Retinal pigment epithelial cell (primary cell): ENCODE data around the gene CEBPA.

Source experiments
- DNase-seq: peaks from one replicate; pipeline ENCODE4 v3.0.0-alpha.2; 2010; ENCODE audit warnings: low read depth
- H3K4me3 ChIP-seq: 2 replicates; pipeline ENCODE4 v1.5.1; 2011; ENCODE audit warnings: mild to moderate bottlenecking, low read length, control low read depth, moderate library complexity
- TF ChIP-seq, protein P1 (sequence below): conservative IDR thresholded peaks from 2 replicates; pipeline ENCODE4 v1.5.1; 2011; ENCODE audit warnings: low read depth, low read length, control low read depth, inconsistent platforms

The CEBPA gene

DNA sequence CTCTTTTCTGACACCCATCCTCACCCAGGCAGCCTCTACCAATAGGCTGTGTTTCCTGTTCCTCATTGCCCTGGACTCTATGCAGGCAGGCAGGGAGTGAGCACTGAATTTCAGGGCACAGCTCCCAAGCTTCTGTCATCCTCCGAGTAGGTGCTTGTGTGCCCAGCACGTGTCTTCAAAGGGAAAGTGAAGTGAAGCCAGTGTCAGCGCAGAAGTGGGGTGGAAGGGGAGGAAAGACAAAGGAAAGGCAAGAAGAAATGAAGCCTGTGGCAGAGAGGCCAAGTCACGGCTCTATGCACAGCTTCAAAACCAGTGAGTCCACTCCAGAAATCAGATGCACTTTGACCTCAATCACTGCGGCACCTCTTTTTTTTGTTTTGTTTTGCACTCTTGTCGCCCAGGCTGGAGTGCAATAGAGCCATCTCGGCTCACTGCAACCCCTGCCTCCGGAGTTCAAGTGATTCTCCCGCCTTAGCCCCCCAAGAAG is 16.9 kb downstream of the CEBPA start:
- DNase-seq: no peak
- TF ChIP-seq, protein P1, sequence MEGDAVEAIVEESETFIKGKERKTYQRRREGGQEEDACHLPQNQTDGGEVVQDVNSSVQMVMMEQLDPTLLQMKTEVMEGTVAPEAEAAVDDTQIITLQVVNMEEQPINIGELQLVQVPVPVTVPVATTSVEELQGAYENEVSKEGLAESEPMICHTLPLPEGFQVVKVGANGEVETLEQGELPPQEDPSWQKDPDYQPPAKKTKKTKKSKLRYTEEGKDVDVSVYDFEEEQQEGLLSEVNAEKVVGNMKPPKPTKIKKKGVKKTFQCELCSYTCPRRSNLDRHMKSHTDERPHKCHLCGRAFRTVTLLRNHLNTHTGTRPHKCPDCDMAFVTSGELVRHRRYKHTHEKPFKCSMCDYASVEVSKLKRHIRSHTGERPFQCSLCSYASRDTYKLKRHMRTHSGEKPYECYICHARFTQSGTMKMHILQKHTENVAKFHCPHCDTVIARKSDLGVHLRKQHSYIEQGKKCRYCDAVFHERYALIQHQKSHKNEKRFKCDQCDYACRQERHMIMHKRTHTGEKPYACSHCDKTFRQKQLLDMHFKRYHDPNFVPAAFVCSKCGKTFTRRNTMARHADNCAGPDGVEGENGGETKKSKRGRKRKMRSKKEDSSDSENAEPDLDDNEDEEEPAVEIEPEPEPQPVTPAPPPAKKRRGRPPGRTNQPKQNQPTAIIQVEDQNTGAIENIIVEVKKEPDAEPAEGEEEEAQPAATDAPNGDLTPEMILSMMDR: no peak
- H3K4me3 ChIP-seq: no peak overlapping the region

DNA sequence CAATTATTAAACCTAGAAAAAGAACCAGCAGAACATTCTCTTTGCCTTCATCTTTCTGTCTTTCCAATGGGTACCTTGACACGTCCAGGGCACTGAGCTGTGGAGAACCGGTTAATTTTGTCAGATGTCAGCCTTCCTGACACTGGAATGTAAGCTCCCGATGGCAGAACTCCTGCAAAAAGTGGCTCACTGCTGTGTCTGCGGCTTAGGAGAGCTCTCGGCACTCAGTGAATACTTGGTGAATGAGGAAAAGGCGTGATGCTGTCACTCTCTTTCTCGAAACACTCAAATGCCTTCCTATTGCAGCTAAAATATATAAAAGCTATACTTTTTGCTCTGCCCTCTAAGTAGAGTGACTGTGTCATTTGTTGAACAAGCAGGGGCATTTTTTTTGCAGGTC is 17.6 kb downstream of the CEBPA start:
- TF ChIP-seq, protein P1: no peak
- DNase-seq: no peak
- H3K4me3 ChIP-seq: no peak overlapping the region

DNA sequence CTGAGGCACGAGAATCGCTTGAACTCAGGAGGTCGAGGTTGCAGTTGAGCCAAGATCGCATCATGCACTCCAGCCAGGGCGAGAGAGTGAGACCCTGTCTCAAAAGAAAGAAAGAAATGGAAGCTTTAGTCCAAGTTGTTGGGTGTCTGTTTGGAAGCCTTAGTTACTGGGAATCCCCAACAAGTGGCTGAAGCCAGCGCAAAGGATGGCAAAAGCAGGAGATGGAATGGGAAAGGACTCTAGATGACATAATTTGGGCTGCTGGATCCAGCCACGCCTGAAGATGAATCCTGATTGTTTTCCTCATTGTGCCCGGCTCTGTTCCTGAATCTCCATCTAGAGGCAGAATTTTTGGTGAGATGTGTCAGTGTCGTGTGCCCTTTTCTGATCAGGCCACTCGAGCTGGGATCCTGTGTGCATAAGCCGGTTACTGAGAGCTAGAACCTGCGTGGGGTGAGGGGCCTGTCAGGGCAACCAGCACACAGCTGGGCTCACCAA is 18.1 kb downstream of the CEBPA start:
- no peak for DNase-seq
- TF ChIP-seq, protein P1: no peak
- no peak overlapping the region for H3K4me3 ChIP-seq

DNA sequence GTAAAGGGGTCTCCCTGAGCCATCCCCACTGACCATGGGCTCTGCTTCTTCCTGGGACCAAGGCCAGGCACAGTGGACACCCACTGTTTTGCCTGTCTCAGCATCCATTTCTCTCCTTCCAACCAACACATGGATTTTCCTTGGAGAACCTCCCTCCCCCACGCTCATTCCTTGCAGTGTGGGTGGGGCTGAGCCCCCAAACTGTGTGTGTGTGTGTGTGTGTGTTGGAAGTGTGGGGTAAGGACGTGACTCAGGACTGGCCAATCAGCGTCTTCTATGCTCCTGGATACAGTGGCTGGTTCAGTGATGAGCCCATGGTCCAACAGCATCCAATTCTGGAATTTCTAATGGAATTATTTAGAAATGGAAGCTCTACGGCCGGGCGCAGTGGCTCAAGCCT is 18.7 kb downstream of the CEBPA start:
- no peak overlapping the region for H3K4me3 ChIP-seq
- TF ChIP-seq, protein P1: no peak

DNA sequence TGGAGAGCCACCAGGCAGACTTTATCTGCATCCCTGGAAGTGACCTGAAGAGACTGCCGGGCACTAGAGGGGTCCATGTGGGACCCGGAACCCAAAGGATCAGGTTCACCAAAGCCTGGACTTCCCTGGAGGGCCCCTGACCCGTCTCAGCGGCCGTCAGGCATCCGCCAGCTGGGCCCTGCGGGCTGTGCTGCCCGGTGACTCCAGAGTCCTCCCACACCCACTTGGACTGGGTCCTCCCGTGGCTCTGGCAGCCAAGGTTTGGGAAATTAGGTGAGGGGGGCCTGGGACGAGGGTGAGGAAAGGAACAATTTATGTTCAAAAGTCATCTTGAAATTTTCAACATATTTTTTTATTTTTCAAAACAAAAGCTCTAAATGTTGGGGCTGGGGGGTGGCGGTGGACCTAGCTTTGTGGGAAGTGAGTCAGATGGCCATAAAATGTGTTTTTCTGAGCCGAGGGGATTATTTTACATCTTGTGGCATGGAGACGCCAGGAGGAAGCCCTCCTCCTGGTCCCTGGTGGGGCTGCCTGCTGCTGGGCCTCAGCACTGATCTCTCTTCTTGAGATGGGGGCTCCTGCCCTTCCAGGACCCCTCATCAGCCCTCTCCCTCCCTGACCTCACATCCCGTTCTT is 20.2 kb downstream of the CEBPA start:
- no peak for DNase-seq
- TF ChIP-seq, protein P1: no peak
- H3K4me3 ChIP-seq: no peak overlapping the region

More for the DNA sequence above, 18.7 kb downstream of the CEBPA start:
- no peak for DNase-seq

DNA sequence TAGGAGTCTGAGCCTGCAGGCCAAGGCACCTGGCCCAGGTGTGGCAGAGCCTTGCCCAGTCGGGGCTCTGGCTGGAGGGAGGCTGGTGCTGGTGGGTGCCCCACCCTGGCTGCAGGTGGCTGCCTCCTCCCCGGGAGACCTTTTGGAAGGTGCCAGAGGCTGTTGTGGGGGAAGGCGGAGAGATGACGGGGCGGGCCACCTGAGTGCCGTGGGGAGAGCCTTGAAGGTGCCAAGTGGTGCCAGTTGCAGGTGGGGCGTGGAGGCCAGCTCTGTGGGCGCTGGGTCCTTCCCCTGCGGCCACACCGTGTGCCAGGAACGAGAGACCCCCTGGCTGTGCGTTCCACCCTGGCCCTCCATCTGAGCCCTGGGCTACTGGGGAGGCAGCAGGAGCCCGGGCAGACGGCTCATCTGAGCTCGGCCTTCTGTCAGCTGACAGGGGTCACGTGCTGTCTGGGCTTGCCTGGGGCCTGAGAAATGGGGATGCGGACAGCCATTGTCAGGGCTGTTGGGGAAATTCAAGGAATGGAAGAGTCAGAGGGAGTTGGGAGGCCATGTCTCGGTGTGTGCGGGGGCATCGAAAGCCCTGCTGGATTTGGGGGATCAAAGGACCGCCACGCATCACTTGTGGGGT is 20.9 kb downstream of the CEBPA start:
- H3K4me3 ChIP-seq: no peak overlapping the region

More for the DNA sequence above, 20.9 kb downstream of the CEBPA start:
- TF ChIP-seq, protein P1: no peak
- no peak for DNase-seq
